SKM-1 treated with dmso at 0.1 percent for 144 hours (cell line): ENCODE data around the gene DDX56.

Experiments
- DNase-seq: peaks from one replicate; lab custom pipeline; 2025; ENCODE audit not compliant: unreplicated experiment; lab: John Stamatoyannopoulos, UW

DDX56 gene

GRCh38 chr7:44538093-44538797, 35.5 kb downstream of the DDX56 start:
- DNase-seq = no peak

GRCh38 chr7:44537442-44537841, 36.3 kb downstream of the DDX56 start:
- DNase-seq = no peak

- DNase-seq = no peak
Measured at GRCh38 chr7:44536090-44536489, 37.6 kb downstream of the DDX56 start.

- DNase-seq = no peak
Measured at GRCh38 chr7:44535348-44536064, 38.2 kb downstream of the DDX56 start.

GRCh38 chr7:44534501-44534900, 39.2 kb downstream of the DDX56 start:
- peak; percentile 46 for DNase-seq

- DNase-seq = no peak
Measured at GRCh38 chr7:44534087-44534486, 39.6 kb downstream of the DDX56 start.

GRCh38 chr7:44533301-44534055, 40.2 kb downstream of the DDX56 start:
- DNase-seq = no peak

GRCh38 chr7:44531421-44532380, 42.0 kb downstream of the DDX56 start:
- DNase-seq = no peak

- no peak for DNase-seq
Measured at GRCh38 chr7:44530990-44531389, 42.7 kb downstream of the DDX56 start.

GRCh38 chr7:44524811-44525388, 48.8 kb downstream of the DDX56 start:
- DNase-seq = no peak

GRCh38 chr7:44522315-44522714, 51.4 kb downstream of the DDX56 start:
- no peak for DNase-seq

GRCh38 chr7:44521347-44522095, 52.2 kb downstream of the DDX56 start:
- DNase-seq = no peak

GRCh38 chr7:44520574-44520973, 53.1 kb downstream of the DDX56 start:
- DNase-seq = no peak

GRCh38 chr7:44519546-44519945, 54.2 kb downstream of the DDX56 start:
- no peak for DNase-seq

GRCh38 chr7:44518761-44519160, 54.9 kb downstream of the DDX56 start:
- no peak for DNase-seq

- no peak for DNase-seq
Measured at GRCh38 chr7:44517175-44517574, 56.5 kb downstream of the DDX56 start.
